Loucy (cell line): ENCODE results near the gene AGPS.

Experiments used
- H2AFZ ChIP-seq: fragments of 200-600 bp; sonication (generic); 2 replicates; pipeline ENCODE4 v1.6.0; 2016; ENCODE audit warnings: antibody characterized with exemption, mild to moderate bottlenecking, low read length, moderate library complexity
- H3F3A ChIP-seq: fragments of 200-600 bp; 2 replicates; pipeline ENCODE4 v1.6.0; 2016; ENCODE audit warnings: antibody characterized with exemption, low read depth, mild to moderate bottlenecking
- H3K27me3 ChIP-seq: fragments of 200-600 bp; sonication (generic); 2 replicates; pipeline ENCODE4 v1.6.1; 2014; ENCODE audit warnings: low read length, mild to moderate bottlenecking; ENCODE audit not compliant: insufficient read depth, poor library complexity, severe bottlenecking
- H3K36me3 ChIP-seq: fragments of 200-600 bp; sonication (generic); 2 replicates; pipeline ENCODE4 v1.6.1; 2016; ENCODE audit warnings: low read length; ENCODE audit not compliant: insufficient read depth
- H3K4me1 ChIP-seq: fragments of 200-600 bp; sonication (generic); 2 replicates; pipeline ENCODE4 v1.5.1; 2014; ENCODE audit warnings: low read length, mild to moderate bottlenecking; ENCODE audit not compliant: insufficient read depth, poor library complexity, severe bottlenecking
- H3K4me2 ChIP-seq: fragments of 200-600 bp; sonication (generic); 2 replicates; pipeline ENCODE4 v1.6.0; 2014; ENCODE audit warnings: antibody characterized with exemption, low read length, low read depth, mild to moderate bottlenecking; ENCODE audit not compliant: poor library complexity, severe bottlenecking
- H3K4me3 ChIP-seq: fragments of 200-600 bp; sonication (generic); 2 replicates; pipeline ENCODE4 v1.5.1; 2014; ENCODE audit warnings: low read length, mild to moderate bottlenecking, mixed read lengths; ENCODE audit not compliant: poor library complexity, severe bottlenecking
- H3K79me2 ChIP-seq: fragments of 200-600 bp; sonication (generic); 2 replicates; pipeline ENCODE4 v1.6.1; 2014; ENCODE audit warnings: low read length; ENCODE audit not compliant: insufficient read depth
- H3K9ac ChIP-seq: fragments of 200-600 bp; sonication (generic); 2 replicates; pipeline ENCODE4 v1.6.0; 2014; ENCODE audit warnings: mild to moderate bottlenecking, low read depth, low read length, moderate library complexity; ENCODE audit not compliant: poor library complexity, severe bottlenecking
- H3K9me2 ChIP-seq: fragments of 200-600 bp; sonication (generic); replicated peaks from 2 replicates; pipeline ENCODE4 v1.6.1; 2016; ENCODE audit warnings: low read depth, low read length, mixed read lengths
- H3K9me3 ChIP-seq: fragments of 200-600 bp; sonication (generic); 2 replicates; pipeline ENCODE4 v1.6.1; 2014; ENCODE audit warnings: mild to moderate bottlenecking, antibody characterized with exemption, low read length, low read depth; ENCODE audit not compliant: insufficient read depth
- H4K20me1 ChIP-seq: fragments of 200-600 bp; sonication (generic); 2 replicates; pipeline ENCODE4 v1.6.0; 2014; ENCODE audit warnings: antibody characterized with exemption, low read length, mild to moderate bottlenecking; ENCODE audit not compliant: insufficient read depth, poor library complexity, severe bottlenecking
- CTCF ChIP-seq: fragments of 200-600 bp; sonication (generic); conservative IDR thresholded peaks from 2 replicates; pipeline ENCODE4 v1.5.1; 2014; ENCODE audit warnings: mild to moderate bottlenecking, antibody characterized with exemption, low read length
- EZH2phosphoT487 ChIP-seq: fragments of 200-600 bp; IDR thresholded peaks from 2 replicates; pipeline ENCODE4 v1.6.1; 2018; ENCODE audit warnings: antibody characterized with exemption, mild to moderate bottlenecking, moderate library complexity, borderline replicate concordance

Gene AGPS

GRCh38 chr2:177535000-177535399, 142.4 kb downstream of the AGPS start:
- peaks cover 30% of the 10 kb centered on the region for H3K36me3 ChIP-seq
- no peak overlapping the region for H2AFZ ChIP-seq
- H3F3A ChIP-seq: no peaks in the 10 kb centered on the region
- no peak overlapping the region for H3K4me2 ChIP-seq
- no peaks in the 10 kb centered on the region for H3K4me1 ChIP-seq
- H3K4me3 ChIP-seq: no peak overlapping the region
- no peaks in the 10 kb centered on the region for H3K27me3 ChIP-seq
- no peak overlapping the region for H3K9ac ChIP-seq
- H3K9me3 ChIP-seq: no peaks in the 10 kb centered on the region
- TF ChIP-seq CTCF (no peak), EZH2phosphoT487 (no peak)
- H4K20me1 ChIP-seq: no peaks in the 10 kb centered on the region
- H3K9me2 ChIP-seq: no peaks in the 10 kb centered on the region
- H3K79me2 ChIP-seq: no peaks in the 10 kb centered on the region

- H2AFZ ChIP-seq: no peak overlapping the region
- no peaks in the 10 kb centered on the region for H3K4me1 ChIP-seq
- no peak overlapping the region for H3K4me3 ChIP-seq
- no peak for TF ChIP-seq CTCF
- TF ChIP-seq EZH2phosphoT487: no peak
- no peaks in the 10 kb centered on the region for H3F3A ChIP-seq
- H3K79me2 ChIP-seq: no peaks in the 10 kb centered on the region
- H3K9me3 ChIP-seq: no peaks in the 10 kb centered on the region
- H3K9ac ChIP-seq: no peak overlapping the region
- H3K27me3 ChIP-seq: no peaks in the 10 kb centered on the region
- H3K4me2 ChIP-seq: no peak overlapping the region
- H4K20me1 ChIP-seq: no peaks in the 10 kb centered on the region
- H3K36me3 ChIP-seq: peaks cover 30% of the 10 kb centered on the region
- no peaks in the 10 kb centered on the region for H3K9me2 ChIP-seq
Observed at GRCh38 chr2:177535958-177536504, 143.5 kb downstream of the AGPS start.

- Histone ChIP-seq H3K9ac (no peak overlapping the region), H3K27me3 (no peaks in the 10 kb centered on the region), H3K36me3 (peaks cover 30% of the 10 kb centered on the region), H3K4me2 (no peak overlapping the region), H3F3A (no peaks in the 10 kb centered on the region), H4K20me1 (no peaks in the 10 kb centered on the region), H3K79me2 (no peaks in the 10 kb centered on the region), H3K9me3 (no peaks in the 10 kb centered on the region), H2AFZ (no peak overlapping the region), H3K9me2 (no peaks in the 10 kb centered on the region), H3K4me3 (no peak overlapping the region), H3K4me1 (no peaks in the 10 kb centered on the region)
- no peak for TF ChIP-seq CTCF
- TF ChIP-seq EZH2phosphoT487: no peak
Observed at GRCh38 chr2:177537213-177537612, 144.6 kb downstream of the AGPS start.
